ENCODE measurements around the gene TPRG1L.

DNA sequence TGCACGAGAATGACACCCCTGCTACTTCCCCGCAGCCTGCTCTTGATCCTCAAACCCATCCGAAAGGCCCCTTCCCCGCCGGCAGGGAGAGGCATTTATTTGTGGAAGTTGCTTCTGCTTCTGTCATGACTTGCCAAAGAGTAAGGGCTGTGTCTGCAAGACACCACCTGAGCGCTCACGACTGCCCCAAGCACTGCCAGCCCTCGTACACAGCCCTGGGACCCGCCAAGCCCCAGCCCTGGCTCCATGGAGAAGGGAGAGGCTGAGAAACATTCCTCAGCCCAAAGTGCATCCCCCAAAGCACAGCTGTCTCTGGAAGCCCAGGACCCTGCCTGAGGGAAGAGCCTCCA, 6.3 kb upstream of the TPRG1L start:
- TF ChIP-seq, protein P1, sequence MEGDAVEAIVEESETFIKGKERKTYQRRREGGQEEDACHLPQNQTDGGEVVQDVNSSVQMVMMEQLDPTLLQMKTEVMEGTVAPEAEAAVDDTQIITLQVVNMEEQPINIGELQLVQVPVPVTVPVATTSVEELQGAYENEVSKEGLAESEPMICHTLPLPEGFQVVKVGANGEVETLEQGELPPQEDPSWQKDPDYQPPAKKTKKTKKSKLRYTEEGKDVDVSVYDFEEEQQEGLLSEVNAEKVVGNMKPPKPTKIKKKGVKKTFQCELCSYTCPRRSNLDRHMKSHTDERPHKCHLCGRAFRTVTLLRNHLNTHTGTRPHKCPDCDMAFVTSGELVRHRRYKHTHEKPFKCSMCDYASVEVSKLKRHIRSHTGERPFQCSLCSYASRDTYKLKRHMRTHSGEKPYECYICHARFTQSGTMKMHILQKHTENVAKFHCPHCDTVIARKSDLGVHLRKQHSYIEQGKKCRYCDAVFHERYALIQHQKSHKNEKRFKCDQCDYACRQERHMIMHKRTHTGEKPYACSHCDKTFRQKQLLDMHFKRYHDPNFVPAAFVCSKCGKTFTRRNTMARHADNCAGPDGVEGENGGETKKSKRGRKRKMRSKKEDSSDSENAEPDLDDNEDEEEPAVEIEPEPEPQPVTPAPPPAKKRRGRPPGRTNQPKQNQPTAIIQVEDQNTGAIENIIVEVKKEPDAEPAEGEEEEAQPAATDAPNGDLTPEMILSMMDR (IDR thresholded peaks at IDR 0.05; ENCODE audit: low read depth, low read length): no peak
- no peak for TF ChIP-seq EZH2phosphoT487 (IDR thresholded peaks at IDR 0.05; ENCODE audit: low read depth)

All from OCI-LY3 (cell line).